ENCODE data around the gene SYCP2L. TPM values are rescaled to one million over a fixed set of nuclear protein-coding genes. Genes with fewer than 3 reads are reported as not detected.

SYCP2L gene
- total RNA-seq, 4 donors from 2014 or later: 0.95 TPM; not detected in 3

- Histone ChIP-seq H3K9me3 (no peaks in the 10 kb centered on the region), H3K36me3 (no peaks in the 10 kb centered on the region), H3K27ac (no peak overlapping the region), H3K4me1 (no peaks in the 10 kb centered on the region), H3K27me3 (no peaks in the 10 kb centered on the region), H3K4me3 (no peak overlapping the region)
- no peak for DNase-seq
- in situ Hi-C loops (cut with MboI; ENCODE audit: low pct_ligation_motif_present in 1 of 4, low pct_unique_long_range_greater_than_20kb in 1 of 4, low sequenced_read_pairs in 3 of 4): loop anchor here in 1 of 4 donors (25.0 kb wide), 1 partner anchor 100 kb away; no protein-coding TSS in a partner anchor
- 88 to 92% methylated on average over 3 of the region's 3 CpGs for WGBS, 2 donors (ENCODE audit: low coverage in 1 of 2)
- TF ChIP-seq CTCF (IDR thresholded peaks at IDR 0.05) (no peak), POLR2A (IDR thresholded peaks at IDR 0.05) (no peak), EP300 (IDR thresholded peaks at IDR 0.05; ENCODE audit: low read depth) (no peak), POLR2AphosphoS5 (IDR thresholded peaks at IDR 0.05) (no peak)
- intact Hi-C loops (cut with DNase I; ENCODE audit: low total_unique reads): no loop called here
Observed at GRCh38 chr6:10961837-10962236, 75.0 kb downstream of the SYCP2L start.

- no peak overlapping the region for H3K27ac ChIP-seq
- DNase-seq: no peak
- no peak overlapping the region for H3K4me3 ChIP-seq
- TF ChIP-seq POLR2AphosphoS5 (IDR thresholded peaks at IDR 0.05) (no peak), CTCF (IDR thresholded peaks at IDR 0.05) (no peak), POLR2A (IDR thresholded peaks at IDR 0.05) (no peak), EP300 (IDR thresholded peaks at IDR 0.05; ENCODE audit: low read depth) (no peak)
- intact Hi-C loops (cut with DNase I; ENCODE audit: low total_unique reads): no loop called here
- no peaks in the 10 kb centered on the region for H3K9me3 ChIP-seq
- no peaks in the 10 kb centered on the region for H3K36me3 ChIP-seq
- in situ Hi-C loops (cut with MboI; ENCODE audit: low pct_ligation_motif_present in 1 of 4, low pct_unique_long_range_greater_than_20kb in 1 of 4, low sequenced_read_pairs in 3 of 4): loop anchor here in 1 of 4 donors (25.0 kb wide), 1 partner anchor 100 kb away; no protein-coding TSS in a partner anchor
- no peaks in the 10 kb centered on the region for H3K4me1 ChIP-seq
- no peaks in the 10 kb centered on the region for H3K27me3 ChIP-seq
- 32 to 50% methylated on average over 1 of the region's 1 CpG for WGBS, 2 donors (ENCODE audit: low coverage in 1 of 2)
Observed at GRCh38 chr6:10962673-10963072, 75.8 kb downstream of the SYCP2L start.

- in situ Hi-C loops (cut with MboI; ENCODE audit: low pct_ligation_motif_present in 1 of 4, low pct_unique_long_range_greater_than_20kb in 1 of 4, low sequenced_read_pairs in 3 of 4): loop anchor here in 1 of 4 donors (25.0 kb wide), 1 partner anchor 99 kb away; no protein-coding TSS in a partner anchor
- 75 to 79% methylated on average over 2 of the region's 2 CpGs for WGBS, 2 donors (ENCODE audit: low coverage in 1 of 2)
Observed at GRCh38 chr6:10963113-10963512, 76.3 kb downstream of the SYCP2L start.

GRCh38 chr6:10964684-10965083 is 77.8 kb downstream of the SYCP2L start:
- no peak overlapping the region for H3K27ac ChIP-seq
- intact Hi-C loops (cut with DNase I; ENCODE audit: low total_unique reads) (no loop called here), in situ Hi-C loops (cut with MboI; ENCODE audit: low pct_ligation_motif_present in 1 of 4, low pct_unique_long_range_greater_than_20kb in 1 of 4, low sequenced_read_pairs in 3 of 4) (loop anchor here in 1 of 4 donors (25.0 kb wide), 1 partner anchor 98 kb away; no protein-coding TSS in a partner anchor)
- H3K4me3 ChIP-seq: no peak overlapping the region
- 50 to 67% methylated on average over 1 of the region's 1 CpG for WGBS, 2 donors (ENCODE audit: low coverage in 1 of 2)
- H3K27me3 ChIP-seq: no peaks in the 10 kb centered on the region
- no peak for DNase-seq
- TF ChIP-seq POLR2A (IDR thresholded peaks at IDR 0.05) (no peak), POLR2AphosphoS5 (IDR thresholded peaks at IDR 0.05) (no peak), CTCF (IDR thresholded peaks at IDR 0.05) (no peak), EP300 (IDR thresholded peaks at IDR 0.05; ENCODE audit: low read depth) (no peak)
- no peaks in the 10 kb centered on the region for H3K36me3 ChIP-seq
- no peaks in the 10 kb centered on the region for H3K9me3 ChIP-seq
- no peaks in the 10 kb centered on the region for H3K4me1 ChIP-seq

More at GRCh38 chr6:10963113-10963512, 76.3 kb downstream of the SYCP2L start:
- TF ChIP-seq POLR2A (IDR thresholded peaks at IDR 0.05) (no peak), CTCF (IDR thresholded peaks at IDR 0.05) (no peak), EP300 (IDR thresholded peaks at IDR 0.05; ENCODE audit: low read depth) (no peak), POLR2AphosphoS5 (IDR thresholded peaks at IDR 0.05) (no peak)
- Histone ChIP-seq H3K4me1 (no peaks in the 10 kb centered on the region), H3K27me3 (no peaks in the 10 kb centered on the region), H3K9me3 (no peaks in the 10 kb centered on the region), H3K36me3 (no peaks in the 10 kb centered on the region), H3K27ac (no peak overlapping the region), H3K4me3 (no peak overlapping the region)
- no peak for DNase-seq
- intact Hi-C loops (cut with DNase I; ENCODE audit: low total_unique reads): no loop called here

Measured in transverse colon (tissue), 4 donors.